Cardiac muscle cell (in vitro differentiated cells and primary cell): ENCODE results near the gene MRGPRD. TPM values are rescaled to one million over a fixed set of nuclear protein-coding genes. Genes with fewer than 3 reads are reported as not detected.

Experiments used
- DNase-seq, 2 donors: peaks; one replicate each; pipeline versions ENCODE4 v3.0.0 to v3.0.0-alpha.2; 2010 to 2017; ENCODE audit warnings: low read depth in 1 of 2, low spot score in 1 of 2
- H3K27ac ChIP-seq: fragments of 200-600 bp; sonication (generic); 2 replicates; pipeline ENCODE4 v1.5.1; 2016
- H3K27me3 ChIP-seq: fragments of 200-600 bp; sonication (generic); 2 replicates; pipeline ENCODE4 v1.6.0; 2016; ENCODE audit warnings: control low read depth
- H3K36me3 ChIP-seq: fragments of 200-600 bp; sonication (generic); 2 replicates; pipeline ENCODE4 v1.5.1; 2016; ENCODE audit warnings: control low read depth
- H3K4me1 ChIP-seq: fragments of 200-600 bp; sonication (generic); 2 replicates; pipeline ENCODE4 v1.8.1; 2017; ENCODE audit warnings: low read depth, mild to moderate bottlenecking, mixed run types
- H3K4me3 ChIP-seq: fragments of 200-600 bp; sonication (generic); 2 replicates; pipeline ENCODE4 v1.5.1; 2016; ENCODE audit warnings: mild to moderate bottlenecking
- H3K9me3 ChIP-seq: fragments of 200-600 bp; sonication (generic); 2 replicates; pipeline ENCODE4 v1.5.1; 2017; ENCODE audit warnings: low read depth, mild to moderate bottlenecking, control low read depth
- CTCF ChIP-seq: IDR thresholded peaks from 2 replicates; pipeline ENCODE4 v1.5.1; 2012; ENCODE audit warnings: low read depth, mild to moderate bottlenecking, low read length
- polyA plus RNA-seq: library from polyadenylated mRNA; unstranded; fragments of >200 nt; fragmentation: Nextera tagmentation; extraction: Ambion mirVana; gene quantifications from 2 replicates; pipeline ENCODE4 v1.2.1, GENCODE V29; 2016
- total RNA-seq: library from RNA; depleted of rRNA; stranded (reverse); fragments of >200 nt; gene quantifications from 2 replicates; pipeline ENCODE4 v1.2.3, GENCODE V29; 2016

The MRGPRD gene
- total and polyA plus RNA-seq, 2 experiments from 2014 or later = not detected

DNA sequence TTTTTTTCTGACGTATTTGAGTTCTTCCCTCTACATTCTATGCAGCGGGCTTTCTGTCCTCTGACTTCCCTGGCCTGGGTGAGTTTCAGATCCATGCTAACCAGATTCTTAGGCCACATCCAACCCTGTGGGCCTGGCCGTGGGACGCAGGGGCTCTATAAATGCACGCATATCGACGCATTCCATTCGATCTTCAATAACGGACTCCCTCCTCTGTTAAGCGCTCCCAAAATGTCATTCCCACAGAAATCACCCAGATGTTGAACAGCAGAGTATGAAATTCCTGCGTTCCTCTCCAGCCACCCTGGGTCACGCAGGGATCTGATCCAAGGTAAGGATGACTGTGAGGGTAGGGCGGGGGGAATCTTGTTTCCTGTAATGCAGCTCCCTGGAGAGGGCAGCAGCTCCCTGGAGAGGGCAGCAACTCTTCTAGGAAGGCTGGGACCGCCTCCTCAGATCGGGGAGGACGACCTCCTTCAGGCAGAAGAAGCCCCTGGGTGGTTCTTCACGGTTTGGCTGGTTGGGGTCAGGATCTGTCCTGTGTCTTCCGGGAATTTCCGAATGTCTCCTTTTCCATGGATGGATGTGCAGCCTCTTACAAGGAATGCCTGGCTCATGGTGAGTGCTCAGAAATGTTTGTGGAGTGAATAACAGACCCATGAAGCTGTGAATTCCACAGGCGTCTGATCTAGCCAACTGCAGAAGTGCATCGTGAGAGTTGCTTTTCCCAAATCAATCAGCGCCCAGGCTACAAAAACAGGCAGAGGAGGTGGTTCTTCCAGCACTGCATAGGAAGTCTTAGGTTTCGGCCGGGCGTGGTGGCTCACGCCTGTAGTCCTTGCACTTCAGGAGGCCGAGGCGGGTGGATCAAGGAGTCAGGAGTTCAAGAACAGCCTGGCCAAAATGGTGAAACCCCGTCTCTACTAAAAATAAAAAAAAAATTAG lies 12.2 kb downstream of the MRGPRD start:
- no peaks in the 10 kb centered on the region for H3K27me3 ChIP-seq
- H3K4me1 ChIP-seq = peaks cover 3% of the 10 kb centered on the region
- peak overlapping the region; percentile 17 for H3K27ac ChIP-seq
- no peaks in the 10 kb centered on the region for H3K9me3 ChIP-seq
- no peaks in the 10 kb centered on the region for H3K36me3 ChIP-seq
- TF ChIP-seq CTCF = peak; percentile 3
- H3K4me3 ChIP-seq = no peak overlapping the region
- DNase-seq = no peak

GRCh38 chr11:68966894-68967780 lies 13.6 kb downstream of the MRGPRD start:
- no peaks in the 10 kb centered on the region for H3K9me3 ChIP-seq
- H3K27me3 ChIP-seq = no peaks in the 10 kb centered on the region
- H3K36me3 ChIP-seq = no peaks in the 10 kb centered on the region
- H3K4me3 ChIP-seq = no peak overlapping the region
- H3K27ac ChIP-seq = no peak overlapping the region
- no peak for TF ChIP-seq CTCF
- no peak for DNase-seq
- no peaks in the 10 kb centered on the region for H3K4me1 ChIP-seq

- H3K9me3 ChIP-seq = no peaks in the 10 kb centered on the region
- no peak overlapping the region for H3K4me3 ChIP-seq
- H3K4me1 ChIP-seq = no peaks in the 10 kb centered on the region
- H3K27ac ChIP-seq = no peak overlapping the region
- DNase-seq = no peak
- TF ChIP-seq CTCF = no peak
- no peaks in the 10 kb centered on the region for H3K27me3 ChIP-seq
- H3K36me3 ChIP-seq = no peaks in the 10 kb centered on the region
These were observed 14.6 kb downstream of the MRGPRD start for GRCh38 chr11:68965901-68966853.

DNA sequence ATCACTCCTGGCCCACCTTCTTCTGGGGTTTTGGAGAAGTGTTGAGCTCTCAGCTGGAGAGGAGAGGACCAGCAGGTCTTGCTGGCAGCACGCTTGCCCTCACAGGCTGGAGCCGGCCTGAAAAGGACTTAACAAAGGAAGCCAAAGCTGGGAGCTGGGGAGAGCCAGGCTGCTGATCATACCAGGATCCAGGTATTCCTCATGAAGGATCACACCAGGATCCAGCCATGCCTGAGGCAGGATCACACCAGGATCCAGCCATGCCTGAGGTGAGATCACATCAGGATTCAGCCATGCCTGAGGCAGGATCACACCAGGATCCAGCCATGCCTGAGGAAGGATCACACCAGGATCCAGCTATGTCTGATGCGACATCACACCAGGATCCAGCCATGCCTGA lies 17.0 kb downstream of the MRGPRD start:
- no peak for TF ChIP-seq CTCF
- no peak for DNase-seq
- no peaks in the 10 kb centered on the region for H3K4me1 ChIP-seq
- H3K9me3 ChIP-seq = no peaks in the 10 kb centered on the region
- H3K36me3 ChIP-seq = no peaks in the 10 kb centered on the region
- H3K27me3 ChIP-seq = no peaks in the 10 kb centered on the region
- no peak overlapping the region for H3K27ac ChIP-seq
- H3K4me3 ChIP-seq = no peak overlapping the region
